Thyroid gland (tissue), 4 donors: ENCODE measurements around the gene TMEM18.

ENCODE experiments used
- CTCF ChIP-seq, 6 experiments: fragments of 200-600 bp in 3 of 6; fragments of 450-650 bp in 3 of 6; sonication (generic) in 3 of 6; IDR thresholded peaks; one replicate each; pipeline ENCODE4 v1.5.1; 2016 to 2019; ENCODE audit warnings: antibody characterized with exemption in 6 of 6, mild to moderate bottlenecking in 2 of 6, inconsistent platforms in 1 of 6, moderate library complexity in 1 of 6
- POLR2A ChIP-seq, 2 donors: fragments of 450-650 bp; IDR thresholded peaks; one replicate each; pipeline ENCODE4 v1.6.1; 2017; ENCODE audit warnings: antibody characterized with exemption in 2 of 2, mild to moderate bottlenecking in 2 of 2, moderate library complexity in 1 of 2

- TF ChIP-seq CTCF (IDR thresholded peaks at IDR 0.05) (no peak), POLR2A (IDR thresholded peaks at IDR 0.05) (no peak)
Measured at GRCh38 chr2:725468-725867, 48.3 kb upstream of the TMEM18 start.
